B cell (primary cell): ENCODE results near the gene SPATA31D4. TPM values are rescaled to one million over a fixed set of nuclear protein-coding genes. Genes with fewer than 3 reads are reported as not detected.
"Not testable (repeated sequence)": the region's sequence is repeated elsewhere in the genome, so short reads cannot be mapped to it uniquely, and the experiment has no call there.

ENCODE experiments used
- ATAC-seq: fragments of 200-7000 bp; cut with Tn5 transposase; one replicate; pipeline ENCODE4 v1.10.0; 2021; ENCODE audit warnings: low read depth, mild to moderate bottlenecking, moderate number of reproducible peaks, moderate library complexity
- CTCF ChIA-PET: fragments of 350-600 bp; sonication (Branson Sonifier 250); formaldehyde crosslinking; loops from one replicate; lab custom pipeline; 2021; ENCODE audit warnings: antibody characterized with exemption, inconsistent platforms; lab: Charles Lee
- POLR2A ChIA-PET: fragments of 350-600 bp; sonication (Branson Sonifier 250); formaldehyde crosslinking; loops from one replicate; lab custom pipeline; 2021; ENCODE audit warnings: antibody characterized with exemption; lab: Charles Lee
- DNase-seq: peaks from one replicate; pipeline ENCODE4 v3.0.0; 2013
- H2AFZ ChIP-seq: 2 replicates; pipeline ENCODE4 v1.6.1; 2012; ENCODE audit warnings: mild to moderate bottlenecking, low read depth, low read length; ENCODE audit not compliant: insufficient read depth, poor library complexity, severe bottlenecking
- H3K27ac ChIP-seq, 2 donors: 1 replicate in 1 of 2; 2 replicates in 1 of 2; pipeline ENCODE4 v1.5.1; 2012 to 2013; ENCODE audit warnings: low read length in 2 of 2, mild to moderate bottlenecking in 2 of 2, moderate library complexity in 1 of 2
- H3K27me3 ChIP-seq, 4 experiments: fragments of 200-600 bp in 1 of 4; sonication (generic) in 1 of 4; replicated peaks in 1 of 4; 1 replicate in 2 of 4; 2 replicates in 2 of 4; pipeline versions ENCODE4 v1.6.1 to v1.7.0; 2013 to 2016; ENCODE audit warnings: low read length in 3 of 4, mild to moderate bottlenecking in 2 of 4, mixed read lengths in 1 of 4, moderate library complexity in 1 of 4; ENCODE audit not compliant: insufficient read depth in 4 of 4, control insufficient read depth in 3 of 4; ENCODE audit errors: control extremely low read depth in 1 of 4
- H3K36me3 ChIP-seq, 2 experiments: replicated peaks in 1 of 2; 1 replicate in 1 of 2; 2 replicates in 1 of 2; pipeline versions ENCODE4 v1.6.1 to v1.7.1; 2013; ENCODE audit warnings: low read length in 1 of 2; ENCODE audit not compliant: insufficient read depth in 2 of 2, control insufficient read depth in 1 of 2; ENCODE audit errors: control extremely low read depth in 1 of 2, extremely low read depth in 1 of 2
- H3K4me1 ChIP-seq, 2 donors: fragments of 200-600 bp in 1 of 2; sonication (generic) in 1 of 2; 1 replicate in 1 of 2; 2 replicates in 1 of 2; pipeline versions ENCODE4 v1.5.1 to v1.6.1; 2013 to 2017; ENCODE audit warnings: low read length in 2 of 2; ENCODE audit not compliant: control insufficient read depth in 2 of 2, insufficient read depth in 2 of 2
- H3K4me2 ChIP-seq: replicated peaks from 2 replicates; pipeline ENCODE3; 2012; ENCODE audit warnings: mild to moderate bottlenecking, low read depth, low read length; ENCODE audit not compliant: poor library complexity, severe bottlenecking
- H3K4me3 ChIP-seq, 5 experiments: fragments of 200-600 bp in 1 of 5; sonication (generic) in 1 of 5; 1 replicate in 3 of 5; 2 replicates in 2 of 5; pipeline versions ENCODE4 v1.5.1 to v1.7.0; 2011 to 2016; ENCODE audit warnings: low read length in 4 of 5, mild to moderate bottlenecking in 4 of 5, low read depth in 2 of 5, control low read depth in 1 of 5, moderate library complexity in 1 of 5; ENCODE audit not compliant: insufficient read depth in 1 of 5; ENCODE audit errors: control extremely low read depth in 1 of 5, extremely low read depth in 1 of 5
- H3K79me2 ChIP-seq: fragments of 200-600 bp; sonication (generic); one replicate; pipeline ENCODE4 v1.6.0; 2016; ENCODE audit warnings: low read length; ENCODE audit not compliant: control insufficient read depth, insufficient read depth
- H3K9ac ChIP-seq: fragments of 200-600 bp; sonication (generic); 2 replicates; pipeline ENCODE4 v1.6.1; 2017; ENCODE audit warnings: mild to moderate bottlenecking, low read length, moderate library complexity
- H3K9me3 ChIP-seq, 3 donors: one replicate each; pipeline versions ENCODE4 v1.6.1 to v1.7.1; 2013; ENCODE audit warnings: low read length in 2 of 3; ENCODE audit not compliant: control insufficient read depth in 2 of 3, insufficient read depth in 1 of 3; ENCODE audit errors: control extremely low read depth in 1 of 3
- H4K20me1 ChIP-seq: 2 replicates; pipeline ENCODE4 v1.6.0; 2012; ENCODE audit warnings: mild to moderate bottlenecking, low read length; ENCODE audit not compliant: insufficient read depth, control insufficient read depth, poor library complexity, severe bottlenecking
- H3K27ac Mint-ChIP-seq: one replicate; pipeline ENCODE4 v1.8.0; 2021; ENCODE audit warnings: mixed read lengths
- H3K27me3 Mint-ChIP-seq: one replicate; pipeline ENCODE4 v1.8.0; 2021; ENCODE audit warnings: mixed read lengths
- H3K4me1 Mint-ChIP-seq: one replicate; pipeline ENCODE4 v1.8.0; 2021; ENCODE audit warnings: mixed read lengths
- H3K4me3 Mint-ChIP-seq: one replicate; pipeline ENCODE4 v1.8.0; 2021; ENCODE audit warnings: mixed read lengths
- H3K9me3 Mint-ChIP-seq: one replicate; pipeline ENCODE4 v1.8.0; 2022; ENCODE audit warnings: mixed read lengths; ENCODE audit not compliant: insufficient read depth
- EZH2 ChIP-seq: IDR thresholded peaks from 2 replicates; pipeline ENCODE4 v1.6.1; 2012; ENCODE audit warnings: borderline replicate concordance, low read depth, mild to moderate bottlenecking, moderate library complexity, low read length; ENCODE audit not compliant: insufficient read depth, poor library complexity, severe bottlenecking
- WGBS: methylation state at CpG from one replicate; pipeline ENCODE4 v1.1.5; 2013; ENCODE audit warnings: missing lambda C conversion rate; ENCODE audit not compliant: insufficient coverage; 5-methylcytosine and 5-hydroxymethylcytosine counted together
- intact Hi-C: fragments of 100-400 bp; cut with micrococcal nuclease; formaldehyde crosslinking; loops from one replicate; pipeline ENCODE4 v1.10.0; 2022
- polyA minus RNA-seq: library from RNA; depleted of rRNA, polyadenylated mRNA; stranded (reverse); fragments of >200 nt; gene quantifications from 2 replicates; pipeline ENCODE4 v1.2.3, GENCODE V29; 2012
- polyA plus RNA-seq: library from polyadenylated mRNA; depleted of rRNA; stranded (reverse); fragments of >200 nt; gene quantifications from 2 replicates; pipeline ENCODE4 v1.2.3, GENCODE V29; 2012
- total RNA-seq, 2 donors: library from RNA; stranded (reverse); fragments of 120-200 nt in 1 of 2; gene quantifications; 1 replicate in 1 of 2; 2 replicates in 1 of 2; pipeline versions ENCODE4 v1.2.3 to v1.2.4, GENCODE V29; 2013 to 2022
- TF ChIP-seq, protein P1 (sequence below): fragments of 200-600 bp; IDR thresholded peaks from one replicate; pipeline ENCODE4 v1.8.0; 2022; ENCODE audit warnings: antibody characterized with exemption, mild to moderate bottlenecking

Gene SPATA31D4
- total RNA-seq (not detected in 2 replicates), polyA plus RNA-seq (not detected in 2 replicates), polyA minus RNA-seq (not detected in 2 replicates)
- total RNA-seq (2013) = not detected

DNA sequence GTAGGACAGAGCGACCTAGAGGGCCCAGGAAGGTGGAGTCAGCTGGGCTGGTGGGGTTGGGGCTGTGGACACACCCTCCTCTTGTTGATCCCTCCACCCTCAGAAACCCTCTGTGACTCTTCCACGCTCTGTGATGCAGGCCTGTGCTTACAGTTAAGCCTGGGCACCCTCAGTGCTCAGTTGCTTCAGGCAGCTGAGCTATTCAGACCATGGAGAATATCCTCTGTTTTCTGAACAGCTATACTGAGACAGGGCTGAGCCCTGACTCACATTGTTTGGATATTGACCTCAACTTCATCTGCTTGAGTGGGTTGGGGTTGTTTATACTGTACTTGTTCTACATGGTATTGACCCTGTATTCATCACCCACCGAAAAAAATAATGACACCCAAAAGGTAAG, at the start of gene SPATA31D4:
Gene SPATA31D4 (plus strand): TSS at position 124 of the 400 bp plus-strand sequence. CDS start 86 bp downstream, at position 210.
- POLR2A ChIA-PET, H3K36me3 ChIP-seq, DNase-seq, H3K9me3 Mint-ChIP-seq, H3K4me2 ChIP-seq, H3K27ac Mint-ChIP-seq, H3K4me3 Mint-ChIP-seq, H3K79me2 ChIP-seq, intact Hi-C loops, H2AFZ ChIP-seq, CTCF ChIA-PET, H3K27me3 Mint-ChIP-seq, ATAC-seq, H4K20me1 ChIP-seq, H3K27ac ChIP-seq, H3K27me3 ChIP-seq, H3K4me3 ChIP-seq, H3K9me3 ChIP-seq, H3K9ac ChIP-seq, H3K4me1 ChIP-seq, H3K4me1 Mint-ChIP-seq: not testable (repeated sequence)
- WGBS = no CpG with 5 or more reads among the region's 3 CpGs

DNA sequence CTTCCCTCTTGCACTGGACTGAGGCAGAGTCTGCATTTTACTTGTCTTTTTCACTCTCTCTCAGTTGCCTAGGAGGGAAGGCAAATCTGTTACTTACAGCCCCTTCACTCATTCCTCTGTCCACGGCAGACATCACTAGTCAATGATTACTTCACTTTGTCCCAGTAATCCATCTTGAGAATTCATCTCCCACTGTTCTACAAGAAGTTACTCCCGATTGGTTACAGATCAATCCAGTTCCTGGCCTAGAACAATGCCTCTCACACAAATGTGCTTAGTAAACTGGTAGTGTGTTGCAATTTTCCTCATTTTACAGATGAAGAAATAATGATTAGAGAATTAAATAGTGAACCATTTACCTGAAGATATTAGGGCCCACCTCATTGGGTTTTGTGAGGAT, 49.7 kb upstream of the SPATA31D4 start:
- POLR2A ChIA-PET = no interaction called here
- intact Hi-C loops = no loop called here
- Histone ChIP-seq H3K27me3 (no peaks in the 10 kb centered on the region), H3K4me3 (no peak overlapping the region), H3K4me2 (no peak overlapping the region), H3K27ac (no peak overlapping the region), H3K9me3 (no peaks in the 10 kb centered on the region), H3K79me2 (no peaks in the 10 kb centered on the region), H2AFZ (no peak overlapping the region), H3K4me1 (no peaks in the 10 kb centered on the region), H4K20me1 (no peaks in the 10 kb centered on the region), H3K9ac (no peak overlapping the region), H3K36me3 (no peaks in the 10 kb centered on the region)
- no peak overlapping the region for H3K27ac Mint-ChIP-seq
- no peaks in the 10 kb centered on the region for H3K27me3 Mint-ChIP-seq
- H3K9me3 Mint-ChIP-seq = no peaks in the 10 kb centered on the region
- WGBS = 100% methylated on average over 1 of the region's 2 CpGs
- no peak overlapping the region for H3K4me3 Mint-ChIP-seq
- ATAC-seq = no peak
- no peak for DNase-seq
- CTCF ChIA-PET = no interaction called here
- H3K4me1 Mint-ChIP-seq = no peaks in the 10 kb centered on the region
- TF ChIP-seq EZH2 = no peak
- TF ChIP-seq, protein P1, sequence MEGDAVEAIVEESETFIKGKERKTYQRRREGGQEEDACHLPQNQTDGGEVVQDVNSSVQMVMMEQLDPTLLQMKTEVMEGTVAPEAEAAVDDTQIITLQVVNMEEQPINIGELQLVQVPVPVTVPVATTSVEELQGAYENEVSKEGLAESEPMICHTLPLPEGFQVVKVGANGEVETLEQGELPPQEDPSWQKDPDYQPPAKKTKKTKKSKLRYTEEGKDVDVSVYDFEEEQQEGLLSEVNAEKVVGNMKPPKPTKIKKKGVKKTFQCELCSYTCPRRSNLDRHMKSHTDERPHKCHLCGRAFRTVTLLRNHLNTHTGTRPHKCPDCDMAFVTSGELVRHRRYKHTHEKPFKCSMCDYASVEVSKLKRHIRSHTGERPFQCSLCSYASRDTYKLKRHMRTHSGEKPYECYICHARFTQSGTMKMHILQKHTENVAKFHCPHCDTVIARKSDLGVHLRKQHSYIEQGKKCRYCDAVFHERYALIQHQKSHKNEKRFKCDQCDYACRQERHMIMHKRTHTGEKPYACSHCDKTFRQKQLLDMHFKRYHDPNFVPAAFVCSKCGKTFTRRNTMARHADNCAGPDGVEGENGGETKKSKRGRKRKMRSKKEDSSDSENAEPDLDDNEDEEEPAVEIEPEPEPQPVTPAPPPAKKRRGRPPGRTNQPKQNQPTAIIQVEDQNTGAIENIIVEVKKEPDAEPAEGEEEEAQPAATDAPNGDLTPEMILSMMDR = no peak
